DOHH2 (cell line): Measurements from ENCODE around the gene APEH.

Experiments
- H3F3A ChIP-seq: fragments of 200-600 bp; sonication (generic), shearing (Covaris generic); 2 replicates; pipeline ENCODE4 v1.6.0; 2016; ENCODE audit warnings: antibody characterized with exemption, mild to moderate bottlenecking; ENCODE audit not compliant: control insufficient read depth, insufficient read depth
- H3K27ac ChIP-seq: fragments of 200-600 bp; sonication (generic); 2 replicates; pipeline ENCODE4 v1.5.1; 2014; ENCODE audit warnings: low read depth, mild to moderate bottlenecking, low read length, moderate library complexity
- H3K27me3 ChIP-seq: fragments of 200-600 bp; sonication (generic); 2 replicates; pipeline ENCODE4 v1.6.1; 2014; ENCODE audit warnings: mild to moderate bottlenecking, low read length, mixed read lengths; ENCODE audit not compliant: control insufficient read depth
- H3K36me3 ChIP-seq: fragments of 200-600 bp; sonication (generic); 2 replicates; pipeline ENCODE4 v1.6.1; 2014; ENCODE audit warnings: mild to moderate bottlenecking, low read length, moderate library complexity, mixed read lengths; ENCODE audit not compliant: control insufficient read depth
- H3K4me1 ChIP-seq: fragments of 200-600 bp; sonication (generic); 2 replicates; pipeline ENCODE4 v1.6.1; 2014; ENCODE audit warnings: mild to moderate bottlenecking, low read length, mixed read lengths; ENCODE audit not compliant: control insufficient read depth
- H3K4me2 ChIP-seq: fragments of 200-600 bp; sonication (generic); 2 replicates; pipeline ENCODE4 v1.6.0; 2014; ENCODE audit warnings: mild to moderate bottlenecking, low read length, moderate library complexity
- H3K4me3 ChIP-seq: fragments of 200-600 bp; sonication (generic); 2 replicates; pipeline ENCODE4 v1.5.1; 2014; ENCODE audit warnings: mild to moderate bottlenecking, low read length, mixed read lengths
- H3K79me2 ChIP-seq: fragments of 200-600 bp; sonication (generic); 2 replicates; pipeline ENCODE4 v1.6.1; 2014; ENCODE audit warnings: mild to moderate bottlenecking, low read length, mixed read lengths; ENCODE audit not compliant: control insufficient read depth
- H3K9me2 ChIP-seq: fragments of 200-600 bp; sonication (generic); replicated peaks from 2 replicates; pipeline ENCODE4 v1.6.1; 2014; ENCODE audit warnings: mild to moderate bottlenecking, low read length, mixed read lengths; ENCODE audit not compliant: control insufficient read depth
- H3K9me3 ChIP-seq: fragments of 200-600 bp; sonication (generic); 2 replicates; pipeline ENCODE4 v1.6.1; 2014; ENCODE audit warnings: antibody characterized with exemption, low read length, mixed read lengths; ENCODE audit not compliant: control insufficient read depth, insufficient read depth
- H4K20me1 ChIP-seq: fragments of 200-600 bp; sonication (generic); 2 replicates; pipeline ENCODE4 v1.6.0; 2014; ENCODE audit warnings: low read depth, mild to moderate bottlenecking, antibody characterized with exemption, low read length, moderate library complexity; ENCODE audit not compliant: control insufficient read depth, insufficient read depth
- CTCF ChIP-seq: fragments of 200-600 bp; sonication (generic); IDR thresholded peaks from one replicate; pipeline ENCODE4 v1.5.1; 2014; ENCODE audit warnings: antibody characterized with exemption, mild to moderate bottlenecking, low read depth, low read length; ENCODE audit not compliant: poor library complexity, severe bottlenecking
- EZH2phosphoT487 ChIP-seq: fragments of 200-600 bp; sonication (generic); IDR thresholded peaks from 2 replicates; pipeline ENCODE4 v1.6.1; 2017; ENCODE audit warnings: borderline replicate concordance, mild to moderate bottlenecking, antibody characterized with exemption, low read length, moderate library complexity, mixed read lengths

Gene APEH

DNA sequence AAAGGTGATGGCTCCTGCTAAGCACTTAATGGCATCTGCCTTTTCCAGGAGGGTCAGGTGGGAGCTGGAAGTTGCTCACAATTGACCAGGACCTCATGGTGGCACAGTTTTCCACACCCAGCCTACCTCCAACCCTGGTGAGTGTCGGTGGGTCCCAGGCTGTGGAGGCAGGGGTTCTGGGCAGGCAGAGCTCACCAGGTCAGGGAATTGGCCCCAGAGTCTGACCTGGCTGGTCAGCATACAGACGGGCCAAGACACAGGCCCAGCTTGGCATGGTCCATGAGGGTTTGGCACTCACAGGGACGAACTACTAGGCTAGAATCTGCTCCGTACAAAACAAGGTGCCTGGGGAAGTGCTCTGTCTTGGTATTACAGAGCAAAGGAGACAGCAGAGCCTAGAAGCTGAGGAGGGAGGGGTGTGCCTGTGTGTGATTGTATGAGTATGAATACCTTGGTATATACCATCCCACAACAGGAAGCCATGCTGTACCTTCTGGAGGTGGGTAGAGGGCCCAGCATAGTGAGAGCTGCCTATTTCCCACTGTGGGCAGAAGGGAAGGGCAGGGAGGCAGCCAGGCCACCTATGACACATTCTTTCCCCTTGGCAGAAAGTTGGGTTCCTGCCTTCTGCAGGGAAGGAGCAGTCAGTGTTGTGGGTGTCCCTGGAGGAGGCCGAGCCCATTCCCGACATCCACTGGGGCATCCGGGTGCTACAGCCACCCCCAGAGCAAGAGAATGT, 6.5 kb downstream of the APEH start:
- Histone ChIP-seq H3K4me2 (no peak overlapping the region), H3F3A (no peaks in the 10 kb centered on the region), H4K20me1 (0 out of 2 replicates have a peak, but pooled peaks cover 3% of the 10 kb centered on the region), H3K79me2 (peaks cover 2% of the 10 kb centered on the region), H3K27me3 (no peaks in the 10 kb centered on the region), H3K9me3 (no peaks in the 10 kb centered on the region), H3K4me3 (no peak overlapping the region), H3K4me1 (no peaks in the 10 kb centered on the region), H3K27ac (no peak overlapping the region), H3K36me3 (peaks cover 80% of the 10 kb centered on the region), H3K9me2 (no peaks in the 10 kb centered on the region)
- TF ChIP-seq CTCF: no peak
- no peak for TF ChIP-seq EZH2phosphoT487

DNA sequence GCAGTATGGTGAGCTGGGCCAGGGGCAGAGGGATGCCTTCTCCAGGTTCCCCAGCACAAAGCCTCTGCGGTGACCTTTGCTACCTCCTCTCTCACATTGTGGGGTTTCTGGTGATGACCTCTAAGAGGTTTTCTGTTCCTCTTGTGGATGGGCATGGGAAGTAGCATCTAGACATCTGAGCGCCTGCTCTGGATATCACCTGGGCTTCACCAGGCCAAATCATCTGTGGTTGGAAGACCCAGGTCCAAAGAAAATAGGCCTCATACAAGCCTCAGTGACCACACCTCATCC, 7.0 kb downstream of the APEH start:
- Histone ChIP-seq H3K27ac (no peak overlapping the region), H3K9me2 (no peaks in the 10 kb centered on the region), H3F3A (no peaks in the 10 kb centered on the region), H3K9me3 (no peaks in the 10 kb centered on the region), H3K4me3 (no peak overlapping the region), H3K4me1 (no peaks in the 10 kb centered on the region), H3K4me2 (no peak overlapping the region), H3K79me2 (no peaks in the 10 kb centered on the region), H3K27me3 (no peaks in the 10 kb centered on the region), H4K20me1 (0 out of 2 replicates have a peak, but pooled peaks cover 3% of the 10 kb centered on the region), H3K36me3 (peaks cover 75% of the 10 kb centered on the region)
- TF ChIP-seq EZH2phosphoT487 (no peak), CTCF (no peak)

DNA sequence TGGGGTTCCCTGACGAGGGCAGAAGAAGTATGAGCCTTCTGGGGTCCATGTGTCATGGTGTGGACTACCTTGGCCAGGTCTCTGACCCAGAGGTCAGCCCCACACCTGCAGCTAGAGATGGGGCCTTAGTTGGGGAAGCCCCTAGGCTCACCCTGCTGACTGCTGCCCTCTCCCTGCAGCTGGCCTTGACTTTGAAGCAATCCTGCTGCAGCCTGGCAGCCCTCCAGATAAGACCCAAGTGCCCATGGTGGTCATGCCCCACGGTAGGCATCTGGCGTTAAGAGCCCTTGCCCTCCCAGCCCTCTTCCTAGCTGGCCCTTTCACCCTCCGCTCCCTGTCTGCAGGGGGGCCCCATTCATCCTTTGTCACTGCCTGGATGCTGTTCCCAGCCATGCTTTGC, 7.4 kb downstream of the APEH start:
- Histone ChIP-seq H3K4me1 (no peaks in the 10 kb centered on the region), H3K9me3 (no peaks in the 10 kb centered on the region), H3F3A (no peaks in the 10 kb centered on the region), H3K27ac (no peak overlapping the region), H3K9me2 (no peaks in the 10 kb centered on the region), H3K4me2 (no peak overlapping the region), H3K4me3 (no peak overlapping the region), H4K20me1 (0 out of 2 replicates have a peak, but pooled peaks cover 3% of the 10 kb centered on the region), H3K27me3 (no peaks in the 10 kb centered on the region), H3K79me2 (no peaks in the 10 kb centered on the region), H3K36me3 (peaks cover 71% of the 10 kb centered on the region)
- TF ChIP-seq CTCF (no peak), EZH2phosphoT487 (no peak)
